Rectal smooth muscle tissue (tissue), 1 donor: ENCODE measurements around the gene ABHD2.
A peak's percentile ranks its signal among the peaks of the same experiment; 100 is the strongest.

ENCODE experiments used
- H3K27ac ChIP-seq: one replicate; pipeline ENCODE4 v1.7.0; 2013; ENCODE audit warnings: low read depth, low read length, inconsistent platforms
- H3K27me3 ChIP-seq: one replicate; pipeline ENCODE4 v1.7.0; 2013; ENCODE audit warnings: low read length; ENCODE audit not compliant: control insufficient read depth, insufficient read depth
- H3K36me3 ChIP-seq: one replicate; pipeline ENCODE4 v1.7.0; 2013; ENCODE audit warnings: low read length; ENCODE audit not compliant: control insufficient read depth, insufficient read depth
- H3K4me1 ChIP-seq: one replicate; pipeline ENCODE4 v1.7.0; 2013; ENCODE audit warnings: low read length; ENCODE audit not compliant: control insufficient read depth, insufficient read depth
- H3K4me3 ChIP-seq: one replicate; pipeline ENCODE4 v1.7.0; 2013; ENCODE audit warnings: low read length
- H3K9ac ChIP-seq: one replicate; pipeline ENCODE4 v1.7.0; 2013; ENCODE audit warnings: low read length

ABHD2 gene

DNA sequence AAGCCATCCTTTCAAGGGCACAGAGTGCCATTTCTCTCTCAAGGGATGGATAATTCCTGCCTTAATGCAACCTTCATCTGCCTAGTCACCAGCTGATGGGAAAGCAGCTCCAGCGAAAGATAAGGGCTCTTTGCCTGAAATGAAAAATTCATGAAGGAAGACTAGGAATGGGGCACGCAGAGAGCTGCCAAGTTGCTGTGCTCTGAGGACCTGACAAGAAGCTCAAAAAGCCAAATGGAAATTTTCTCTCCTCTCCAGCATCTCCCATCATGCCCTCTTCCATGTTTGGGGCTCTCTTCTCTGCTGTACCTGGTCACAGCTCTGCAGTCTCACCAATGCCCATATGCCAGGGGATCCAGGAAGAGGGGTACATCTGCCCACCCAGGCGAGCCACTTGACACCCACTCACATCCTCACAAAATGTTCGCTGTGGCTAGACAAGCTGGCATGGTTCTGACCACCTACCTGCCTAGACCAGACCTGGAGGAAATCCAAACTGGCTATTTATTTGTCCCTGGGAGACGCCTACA, 29.3 kb upstream of the ABHD2 start:
- Histone ChIP-seq H3K4me1 (no peaks in the 10 kb centered on the region), H3K9ac (no peak overlapping the region), H3K27me3 (no peaks in the 10 kb centered on the region), H3K4me3 (no peak overlapping the region), H3K36me3 (no peaks in the 10 kb centered on the region), H3K27ac (no peak overlapping the region)

DNA sequence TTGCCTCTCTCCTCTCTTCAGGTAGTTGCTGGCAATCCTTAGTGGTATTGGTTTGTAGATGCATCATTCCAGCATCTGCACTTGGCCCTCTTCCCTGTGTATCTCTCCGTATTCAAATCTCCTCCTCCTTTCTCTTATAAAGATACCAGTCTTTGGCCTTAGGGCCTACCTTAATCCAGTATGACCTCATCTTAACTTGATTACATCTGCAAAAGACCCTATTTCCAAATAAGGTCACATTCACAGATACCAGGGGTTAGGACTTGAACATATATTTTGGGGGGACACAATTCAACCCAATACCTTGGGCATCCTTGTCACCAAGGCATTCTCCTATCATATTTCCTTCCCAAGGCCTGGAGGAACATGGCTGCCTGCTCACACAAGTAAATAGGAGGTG, 22.0 kb upstream of the ABHD2 start:
- H3K9ac ChIP-seq, result no peak overlapping the region
- no peaks in the 10 kb centered on the region for H3K36me3 ChIP-seq
- H3K27ac ChIP-seq, result no peak overlapping the region
- H3K4me3 ChIP-seq, result no peak overlapping the region
- H3K27me3 ChIP-seq, result no peaks in the 10 kb centered on the region
- H3K4me1 ChIP-seq, result no peaks in the 10 kb centered on the region

DNA sequence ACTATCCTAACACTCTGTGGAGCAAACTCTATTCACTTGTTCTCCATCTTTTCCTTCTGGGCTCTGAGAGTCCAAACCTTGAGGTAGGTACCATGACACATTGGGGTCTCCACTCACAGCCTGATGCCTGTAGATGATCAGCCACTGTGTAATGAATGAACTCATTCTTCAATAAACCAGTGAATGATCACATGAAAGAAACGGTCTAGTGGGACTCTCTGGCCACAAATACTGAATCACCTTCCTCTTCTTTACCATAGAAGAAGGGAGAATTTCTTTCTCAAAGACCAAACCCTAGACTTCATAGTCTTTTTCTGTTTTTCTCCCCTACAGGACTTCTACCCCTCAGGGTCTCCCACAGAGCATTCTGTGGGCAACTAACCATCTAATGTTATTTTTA, 20.5 kb upstream of the ABHD2 start:
- H3K9ac ChIP-seq, result no peak overlapping the region
- no peak overlapping the region for H3K27ac ChIP-seq
- no peaks in the 10 kb centered on the region for H3K36me3 ChIP-seq
- H3K27me3 ChIP-seq, result no peaks in the 10 kb centered on the region
- no peaks in the 10 kb centered on the region for H3K4me1 ChIP-seq
- no peak overlapping the region for H3K4me3 ChIP-seq

GRCh38 chr15:89068325-89068784, 19.9 kb upstream of the ABHD2 start:
- no peak overlapping the region for H3K4me3 ChIP-seq

DNA sequence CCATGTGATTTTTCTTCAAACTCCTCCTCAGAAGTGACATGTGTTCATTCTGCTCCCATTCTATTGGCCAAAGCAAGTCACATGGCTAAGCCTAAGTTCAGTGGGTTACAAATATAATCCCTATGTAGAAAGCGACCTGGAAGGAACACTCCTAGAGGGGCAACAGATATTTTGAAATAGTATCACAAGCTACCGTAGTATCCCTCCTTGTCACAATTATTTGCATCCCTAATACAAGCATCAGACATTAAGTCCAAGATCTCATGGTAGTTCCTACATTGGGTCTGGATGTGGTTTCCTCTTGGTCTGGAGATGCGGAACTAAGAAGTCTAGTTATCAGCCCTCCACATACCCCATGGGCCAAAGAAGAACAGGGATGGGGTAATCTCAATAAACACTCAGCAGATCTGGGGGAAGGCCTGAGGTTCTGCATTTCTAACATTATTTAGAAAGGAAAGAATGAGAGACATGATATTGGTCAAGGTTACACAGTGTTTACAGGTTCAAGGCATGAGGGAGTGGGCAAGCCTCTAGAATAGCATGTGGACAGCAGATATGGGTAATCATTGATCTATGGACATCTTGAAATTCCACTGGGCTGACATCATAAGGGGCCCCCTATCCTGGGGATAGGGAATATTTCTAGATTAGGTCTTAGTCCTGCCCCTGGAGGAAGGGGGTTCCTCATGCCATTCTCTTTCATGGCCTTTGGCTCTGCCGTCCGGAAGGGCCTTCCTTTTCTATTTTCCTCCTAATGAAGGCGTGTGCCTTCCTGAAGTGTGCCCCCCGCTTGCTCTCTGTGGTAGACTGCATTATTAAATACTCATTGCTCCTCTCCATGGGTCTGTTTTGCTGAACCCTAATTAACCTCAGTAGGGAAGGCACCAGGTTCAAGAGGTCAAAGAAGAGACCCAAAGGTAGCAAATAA, 17.8 kb upstream of the ABHD2 start:
- Histone ChIP-seq H3K9ac (no peak overlapping the region), H3K4me1 (no peaks in the 10 kb centered on the region)

More at GRCh38 chr15:89068325-89068784, 19.9 kb upstream of the ABHD2 start:
- Histone ChIP-seq H3K36me3 (no peaks in the 10 kb centered on the region), H3K9ac (no peak overlapping the region), H3K27ac (no peak overlapping the region), H3K4me1 (no peaks in the 10 kb centered on the region), H3K27me3 (no peaks in the 10 kb centered on the region)

DNA sequence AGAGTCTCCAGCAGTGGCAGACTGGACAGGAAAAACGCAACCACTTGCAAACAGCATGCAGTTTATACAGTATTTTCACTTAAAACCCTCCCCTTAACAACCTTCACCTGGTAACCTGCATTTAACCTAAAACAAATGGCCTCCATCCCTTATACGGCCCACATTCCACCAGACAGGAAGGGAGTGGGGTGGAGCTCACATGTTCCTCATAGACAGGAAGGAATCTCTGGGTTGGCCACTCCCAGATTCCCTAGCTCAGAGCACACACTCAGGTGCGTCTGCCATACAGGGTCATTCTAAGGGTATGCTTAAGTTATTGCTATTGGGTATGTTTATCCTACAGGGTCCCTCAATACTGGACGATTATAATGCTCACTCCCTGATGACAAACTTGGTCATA, 16.8 kb upstream of the ABHD2 start:
- Histone ChIP-seq H3K4me3 (no peak overlapping the region), H3K9ac (no peak overlapping the region), H3K27ac (no peak overlapping the region), H3K4me1 (no peaks in the 10 kb centered on the region), H3K36me3 (no peaks in the 10 kb centered on the region), H3K27me3 (no peaks in the 10 kb centered on the region)

More for the DNA sequence above, 17.8 kb upstream of the ABHD2 start:
- H3K27me3 ChIP-seq, result no peaks in the 10 kb centered on the region
- H3K4me3 ChIP-seq, result no peak overlapping the region
- no peak overlapping the region for H3K27ac ChIP-seq
- no peaks in the 10 kb centered on the region for H3K36me3 ChIP-seq

DNA sequence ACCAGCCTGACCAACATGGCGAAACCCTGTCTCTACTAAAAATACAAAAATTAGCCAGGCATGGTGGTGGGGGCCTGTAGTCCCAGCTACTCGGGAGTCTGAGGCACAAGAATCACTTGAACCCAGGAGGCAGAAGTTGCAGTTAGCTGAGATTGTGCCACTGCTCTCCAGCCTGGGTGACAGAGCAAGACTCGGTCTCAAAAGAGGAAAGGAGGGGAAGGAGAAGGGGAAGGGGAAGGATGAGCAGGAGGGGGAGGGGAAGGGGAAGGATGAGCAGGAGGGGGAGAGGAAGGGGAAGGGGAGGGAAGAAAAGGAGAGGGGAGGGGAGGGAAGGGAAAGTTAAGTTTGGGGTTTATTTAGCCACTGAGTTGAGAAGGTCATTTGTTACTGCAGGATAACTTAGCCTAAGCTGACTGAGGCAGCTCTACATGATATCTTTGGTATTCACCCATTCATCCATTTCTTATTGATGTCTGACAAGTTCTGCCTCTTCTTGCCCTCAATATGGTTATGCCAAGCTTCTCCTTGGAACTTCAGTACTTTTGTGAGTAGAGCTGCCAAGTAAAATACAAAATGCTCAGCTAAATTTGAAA, 15.9 kb upstream of the ABHD2 start:
- Histone ChIP-seq H3K4me3 (no peak overlapping the region), H3K36me3 (no peaks in the 10 kb centered on the region), H3K4me1 (no peaks in the 10 kb centered on the region), H3K27ac (no peak overlapping the region), H3K9ac (no peak overlapping the region), H3K27me3 (no peaks in the 10 kb centered on the region)

- Histone ChIP-seq H3K27ac (no peak overlapping the region), H3K4me1 (no peaks in the 10 kb centered on the region), H3K4me3 (no peak overlapping the region), H3K9ac (no peak overlapping the region), H3K36me3 (no peaks in the 10 kb centered on the region), H3K27me3 (no peaks in the 10 kb centered on the region)
Observed at GRCh38 chr15:89074402-89075012, 13.7 kb upstream of the ABHD2 start.

GRCh38 chr15:89075101-89075640, 13.1 kb upstream of the ABHD2 start:
- Histone ChIP-seq H3K4me3 (no peak overlapping the region), H3K27ac (no peak overlapping the region), H3K36me3 (no peaks in the 10 kb centered on the region), H3K9ac (no peak overlapping the region), H3K4me1 (no peaks in the 10 kb centered on the region), H3K27me3 (no peaks in the 10 kb centered on the region)

GRCh38 chr15:89075846-89076245, 12.4 kb upstream of the ABHD2 start:
- no peaks in the 10 kb centered on the region for H3K4me1 ChIP-seq
- no peak overlapping the region for H3K4me3 ChIP-seq
- H3K9ac ChIP-seq, result no peak overlapping the region
- H3K36me3 ChIP-seq, result no peaks in the 10 kb centered on the region
- no peak overlapping the region for H3K27ac ChIP-seq
- H3K27me3 ChIP-seq, result no peaks in the 10 kb centered on the region

- Histone ChIP-seq H3K4me1 (no peaks in the 10 kb centered on the region), H3K9ac (no peak overlapping the region), H3K27me3 (no peaks in the 10 kb centered on the region), H3K36me3 (no peaks in the 10 kb centered on the region), H3K27ac (peak overlapping the region; percentile 24), H3K4me3 (no peak overlapping the region)
Observed at GRCh38 chr15:89077750-89078149, 10.5 kb upstream of the ABHD2 start.
